Hepatocyte (in vitro differentiated cells): ENCODE measurements around the gene MAP3K6.

ENCODE experiments used
- CTCF ChIP-seq: fragments of 200-600 bp; sonication (generic); IDR thresholded peaks from 2 replicates; pipeline ENCODE4 v1.5.1; 2016; ENCODE audit warnings: antibody characterized with exemption, mild to moderate bottlenecking; ENCODE audit not compliant: poor library complexity
- EZH2 ChIP-seq: fragments of 200-600 bp; sonication (generic); IDR thresholded peaks from 2 replicates; pipeline ENCODE4 v1.6.1; 2016; ENCODE audit warnings: antibody characterized with exemption, mild to moderate bottlenecking, borderline replicate concordance
- EZH2phosphoT487 ChIP-seq: fragments of 200-600 bp; sonication (generic); IDR thresholded peaks from one replicate; pipeline ENCODE4 v1.6.1; 2018; ENCODE audit warnings: antibody characterized with exemption, mild to moderate bottlenecking, low read depth, moderate library complexity; ENCODE audit not compliant: unreplicated experiment, severe bottlenecking

GRCh38 chr1:27372022-27372807, 5.5 kb upstream of the MAP3K6 start:
- no peak for TF ChIP-seq CTCF
- TF ChIP-seq EZH2phosphoT487 = no peak
- no peak for TF ChIP-seq EZH2
